HEK293 (cell line): ENCODE results near the gene F5.

Source experiments
- FEZF1 ChIP-seq: fragments of 450-650 bp; formaldehyde crosslinking; IDR thresholded peaks from 2 replicates; pipeline ENCODE4 v1.5.1; 2016; ENCODE audit warnings: missing biosample characterization, missing genetic modification characterization
- GFI1B ChIP-seq: fragments of 450-650 bp; formaldehyde crosslinking; IDR thresholded peaks from 2 replicates; pipeline ENCODE4 v1.5.1; 2016; ENCODE audit warnings: missing biosample characterization, missing genetic modification characterization
- GLI4 ChIP-seq: fragments of 450-650 bp; formaldehyde crosslinking; IDR thresholded peaks from 2 replicates; pipeline ENCODE4 v1.5.1; 2016; ENCODE audit warnings: missing biosample characterization, missing genetic modification characterization
- KLF16 ChIP-seq: fragments of 450-650 bp; formaldehyde crosslinking; IDR thresholded peaks from 2 replicates; pipeline ENCODE4 v1.5.1; 2017; ENCODE audit warnings: missing biosample characterization, missing genetic modification characterization
- MZF1 ChIP-seq: fragments of 450-650 bp; formaldehyde crosslinking; IDR thresholded peaks from 2 replicates; pipeline ENCODE4 v1.5.1; 2017; ENCODE audit warnings: missing biosample characterization, missing genetic modification characterization, borderline replicate concordance
- PRDM1 ChIP-seq: fragments of 450-650 bp; formaldehyde crosslinking; IDR thresholded peaks from 2 replicates; pipeline ENCODE4; 2016; ENCODE audit warnings: missing biosample characterization, missing genetic modification characterization
- ZBTB44 ChIP-seq: fragments of 450-650 bp; IDR thresholded peaks from 2 replicates; pipeline ENCODE4 v1.5.1; 2018; ENCODE audit warnings: missing biosample characterization, mild to moderate bottlenecking, missing genetic modification characterization
- ZBTB48 ChIP-seq: fragments of 450-650 bp; formaldehyde crosslinking; IDR thresholded peaks from 2 replicates; pipeline ENCODE4 v1.5.1; 2016; ENCODE audit warnings: missing biosample characterization, missing genetic modification characterization
- ZBTB8A ChIP-seq: fragments of 450-650 bp; formaldehyde crosslinking; IDR thresholded peaks from 2 replicates; pipeline ENCODE4 v1.5.1; 2016; ENCODE audit warnings: missing biosample characterization, missing genetic modification characterization
- ZFP41 ChIP-seq: fragments of 450-650 bp; formaldehyde crosslinking; IDR thresholded peaks from 2 replicates; pipeline ENCODE4 v1.5.1; 2016; ENCODE audit warnings: missing biosample characterization, missing genetic modification characterization, borderline replicate concordance
- ZIC2 ChIP-seq: fragments of 450-650 bp; formaldehyde crosslinking; IDR thresholded peaks from 2 replicates; pipeline ENCODE4 v1.5.1; 2016; ENCODE audit warnings: missing biosample characterization, missing genetic modification characterization
- ZNF132 ChIP-seq: fragments of 450-650 bp; formaldehyde crosslinking; IDR thresholded peaks from 2 replicates; pipeline ENCODE4 v1.5.1; 2017; ENCODE audit warnings: missing biosample characterization, missing genetic modification characterization, borderline replicate concordance
- ZNF211 ChIP-seq: fragments of 450-650 bp; formaldehyde crosslinking; IDR thresholded peaks from 2 replicates; pipeline ENCODE4 v1.5.1; 2016; ENCODE audit warnings: low read depth, missing biosample characterization, missing genetic modification characterization
- ZNF26 ChIP-seq: fragments of 450-650 bp; formaldehyde crosslinking; IDR thresholded peaks from 2 replicates; pipeline ENCODE4 v1.5.1; 2016; ENCODE audit warnings: missing biosample characterization, missing genetic modification characterization
- ZNF266 ChIP-seq: fragments of 450-650 bp; formaldehyde crosslinking; IDR thresholded peaks from 2 replicates; pipeline ENCODE4 v1.5.1; 2016; ENCODE audit warnings: missing biosample characterization, missing genetic modification characterization, low read depth
- ZNF280C ChIP-seq: fragments of 450-650 bp; formaldehyde crosslinking; IDR thresholded peaks from 2 replicates; pipeline ENCODE4 v1.5.1; 2016; ENCODE audit warnings: missing biosample characterization, missing genetic modification characterization
- ZNF292 ChIP-seq: fragments of 450-650 bp; formaldehyde crosslinking; IDR thresholded peaks from 2 replicates; pipeline ENCODE4 v1.5.1; 2016; ENCODE audit warnings: low read depth, missing biosample characterization, missing genetic modification characterization, borderline replicate concordance
- ZNF311 ChIP-seq: fragments of 450-650 bp; formaldehyde crosslinking; IDR thresholded peaks from 2 replicates; pipeline ENCODE4 v1.5.1; 2017; ENCODE audit warnings: missing biosample characterization, missing genetic modification characterization, borderline replicate concordance
- ZNF488 ChIP-seq: fragments of 450-650 bp; formaldehyde crosslinking; IDR thresholded peaks from 2 replicates; pipeline ENCODE4 v1.5.1; 2016; ENCODE audit warnings: missing biosample characterization, missing genetic modification characterization
- ZNF514 ChIP-seq: fragments of 450-650 bp; formaldehyde crosslinking; IDR thresholded peaks from 2 replicates; pipeline ENCODE4 v1.5.1; 2016; ENCODE audit warnings: missing biosample characterization, missing genetic modification characterization
- ZNF560 ChIP-seq: fragments of 450-650 bp; formaldehyde crosslinking; IDR thresholded peaks from 2 replicates; pipeline ENCODE4 v1.5.1; 2017; ENCODE audit warnings: missing biosample characterization, missing genetic modification characterization, borderline replicate concordance
- ZNF629 ChIP-seq: fragments of 450-650 bp; formaldehyde crosslinking; IDR thresholded peaks from 2 replicates; pipeline ENCODE4 v1.5.1; 2017; ENCODE audit warnings: missing biosample characterization, missing genetic modification characterization
- ZNF692 ChIP-seq: fragments of 450-650 bp; formaldehyde crosslinking; IDR thresholded peaks from 2 replicates; pipeline ENCODE4 v1.5.1; 2016; ENCODE audit warnings: missing biosample characterization, missing genetic modification characterization
- ZNF768 ChIP-seq: fragments of 450-650 bp; formaldehyde crosslinking; IDR thresholded peaks from 2 replicates; pipeline ENCODE4 v1.5.1; 2018; ENCODE audit warnings: missing biosample characterization, mild to moderate bottlenecking, missing genetic modification characterization
- ZNF785 ChIP-seq: fragments of 450-650 bp; formaldehyde crosslinking; IDR thresholded peaks from 2 replicates; pipeline ENCODE4 v1.5.1; 2016; ENCODE audit warnings: missing biosample characterization, missing genetic modification characterization
- ZSCAN16 ChIP-seq: fragments of 450-650 bp; formaldehyde crosslinking; IDR thresholded peaks from 2 replicates; pipeline ENCODE4 v1.5.1; 2016; ENCODE audit warnings: missing biosample characterization, missing genetic modification characterization
- ZXDB ChIP-seq: fragments of 450-650 bp; formaldehyde crosslinking; IDR thresholded peaks from 2 replicates; pipeline ENCODE4 v1.5.1; 2016; ENCODE audit warnings: missing biosample characterization, missing genetic modification characterization
- TF ChIP-seq, protein P1 (sequence below): fragments of 450-650 bp; formaldehyde crosslinking; IDR thresholded peaks from 2 replicates; pipeline ENCODE4 v1.5.1; 2017; ENCODE audit warnings: missing biosample characterization, missing genetic modification characterization
- TF ChIP-seq, protein P2 (sequence below): fragments of 450-650 bp; formaldehyde crosslinking; IDR thresholded peaks from 2 replicates; pipeline ENCODE4 v1.5.1; 2016; ENCODE audit warnings: missing biosample characterization, missing genetic modification characterization
- TF ChIP-seq, protein P3 (sequence below): fragments of 450-650 bp; formaldehyde crosslinking; IDR thresholded peaks from 2 replicates; pipeline ENCODE4 v1.5.1; 2017; ENCODE audit warnings: missing biosample characterization, missing genetic modification characterization

F5 gene

DNA sequence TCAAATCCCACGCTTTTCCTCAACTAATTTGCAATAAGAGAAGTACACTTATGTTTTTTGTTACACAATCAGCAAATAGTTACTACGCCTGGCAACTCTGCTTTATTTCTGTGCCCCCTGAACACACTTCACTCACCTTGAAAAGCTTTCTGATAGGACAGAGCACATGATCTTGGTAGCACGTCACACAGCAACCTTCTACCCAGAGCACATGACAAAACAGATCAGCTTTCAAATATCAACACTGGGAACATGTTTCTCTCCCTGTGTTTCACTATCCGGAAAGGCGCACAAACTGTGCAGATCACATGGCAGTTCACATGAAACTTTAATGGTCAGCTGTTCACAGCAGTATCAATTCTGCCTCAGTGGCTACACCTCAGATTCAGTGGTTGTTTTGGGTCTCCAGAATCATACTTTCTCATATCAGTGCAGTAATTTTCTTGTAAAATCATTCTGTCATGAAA, 102.7 kb downstream of the F5 start (continued):
- TF ChIP-seq ZFP41 (tag by site-specific recombination) (no peak), ZIC2 (no peak), ZXDB (tag by site-specific recombination) (peak; percentile 50; the same call in 1 of the 2 replicates), ZNF488 (tag by site-specific recombination) (no peak), ZBTB44 (tag by site-specific recombination) (no peak), ZNF280C (tag by site-specific recombination) (no peak), GLI4 (tag by site-specific recombination) (no peak), ZNF292 (tag by site-specific recombination) (no peak), MZF1 (tag by site-specific recombination) (no peak), ZBTB8A (tag by site-specific recombination) (no peak), ZNF514 (no peak), ZNF692 (tag by site-specific recombination) (no peak), ZNF785 (tag by site-specific recombination) (no peak), ZNF560 (tag by site-specific recombination) (no peak), ZNF26 (tag by site-specific recombination) (no peak), ZNF311 (tag by site-specific recombination) (no peak), ZSCAN16 (tag by site-specific recombination) (no peak), ZNF211 (no peak), KLF16 (tag by site-specific recombination) (no peak), ZNF768 (tag by site-specific recombination) (no peak), GFI1B (tag by site-specific recombination) (no peak), ZNF629 (peak; percentile 92), PRDM1 (tag by site-specific recombination) (peak; percentile 61), ZNF132 (tag by site-specific recombination) (no peak), FEZF1 (tag by site-specific recombination) (no peak), ZNF266 (tag by site-specific recombination) (no peak), ZBTB48 (tag by site-specific recombination) (no peak)
- TF ChIP-seq, protein P1, sequence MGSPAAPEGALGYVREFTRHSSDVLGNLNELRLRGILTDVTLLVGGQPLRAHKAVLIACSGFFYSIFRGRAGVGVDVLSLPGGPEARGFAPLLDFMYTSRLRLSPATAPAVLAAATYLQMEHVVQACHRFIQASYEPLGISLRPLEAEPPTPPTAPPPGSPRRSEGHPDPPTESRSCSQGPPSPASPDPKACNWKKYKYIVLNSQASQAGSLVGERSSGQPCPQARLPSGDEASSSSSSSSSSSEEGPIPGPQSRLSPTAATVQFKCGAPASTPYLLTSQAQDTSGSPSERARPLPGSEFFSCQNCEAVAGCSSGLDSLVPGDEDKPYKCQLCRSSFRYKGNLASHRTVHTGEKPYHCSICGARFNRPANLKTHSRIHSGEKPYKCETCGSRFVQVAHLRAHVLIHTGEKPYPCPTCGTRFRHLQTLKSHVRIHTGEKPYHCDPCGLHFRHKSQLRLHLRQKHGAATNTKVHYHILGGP: no peak
- TF ChIP-seq, protein P2, sequence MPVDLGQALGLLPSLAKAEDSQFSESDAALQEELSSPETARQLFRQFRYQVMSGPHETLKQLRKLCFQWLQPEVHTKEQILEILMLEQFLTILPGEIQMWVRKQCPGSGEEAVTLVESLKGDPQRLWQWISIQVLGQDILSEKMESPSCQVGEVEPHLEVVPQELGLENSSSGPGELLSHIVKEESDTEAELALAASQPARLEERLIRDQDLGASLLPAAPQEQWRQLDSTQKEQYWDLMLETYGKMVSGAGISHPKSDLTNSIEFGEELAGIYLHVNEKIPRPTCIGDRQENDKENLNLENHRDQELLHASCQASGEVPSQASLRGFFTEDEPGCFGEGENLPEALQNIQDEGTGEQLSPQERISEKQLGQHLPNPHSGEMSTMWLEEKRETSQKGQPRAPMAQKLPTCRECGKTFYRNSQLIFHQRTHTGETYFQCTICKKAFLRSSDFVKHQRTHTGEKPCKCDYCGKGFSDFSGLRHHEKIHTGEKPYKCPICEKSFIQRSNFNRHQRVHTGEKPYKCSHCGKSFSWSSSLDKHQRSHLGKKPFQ: no peak
- TF ChIP-seq, protein P3, sequence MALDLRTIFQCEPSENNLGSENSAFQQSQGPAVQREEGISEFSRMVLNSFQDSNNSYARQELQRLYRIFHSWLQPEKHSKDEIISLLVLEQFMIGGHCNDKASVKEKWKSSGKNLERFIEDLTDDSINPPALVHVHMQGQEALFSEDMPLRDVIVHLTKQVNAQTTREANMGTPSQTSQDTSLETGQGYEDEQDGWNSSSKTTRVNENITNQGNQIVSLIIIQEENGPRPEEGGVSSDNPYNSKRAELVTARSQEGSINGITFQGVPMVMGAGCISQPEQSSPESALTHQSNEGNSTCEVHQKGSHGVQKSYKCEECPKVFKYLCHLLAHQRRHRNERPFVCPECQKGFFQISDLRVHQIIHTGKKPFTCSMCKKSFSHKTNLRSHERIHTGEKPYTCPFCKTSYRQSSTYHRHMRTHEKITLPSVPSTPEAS (tag by site-specific recombination): no peak
